ENCODE measurements around the gene KRTAP10-3.

The KRTAP10-3 gene

DNA sequence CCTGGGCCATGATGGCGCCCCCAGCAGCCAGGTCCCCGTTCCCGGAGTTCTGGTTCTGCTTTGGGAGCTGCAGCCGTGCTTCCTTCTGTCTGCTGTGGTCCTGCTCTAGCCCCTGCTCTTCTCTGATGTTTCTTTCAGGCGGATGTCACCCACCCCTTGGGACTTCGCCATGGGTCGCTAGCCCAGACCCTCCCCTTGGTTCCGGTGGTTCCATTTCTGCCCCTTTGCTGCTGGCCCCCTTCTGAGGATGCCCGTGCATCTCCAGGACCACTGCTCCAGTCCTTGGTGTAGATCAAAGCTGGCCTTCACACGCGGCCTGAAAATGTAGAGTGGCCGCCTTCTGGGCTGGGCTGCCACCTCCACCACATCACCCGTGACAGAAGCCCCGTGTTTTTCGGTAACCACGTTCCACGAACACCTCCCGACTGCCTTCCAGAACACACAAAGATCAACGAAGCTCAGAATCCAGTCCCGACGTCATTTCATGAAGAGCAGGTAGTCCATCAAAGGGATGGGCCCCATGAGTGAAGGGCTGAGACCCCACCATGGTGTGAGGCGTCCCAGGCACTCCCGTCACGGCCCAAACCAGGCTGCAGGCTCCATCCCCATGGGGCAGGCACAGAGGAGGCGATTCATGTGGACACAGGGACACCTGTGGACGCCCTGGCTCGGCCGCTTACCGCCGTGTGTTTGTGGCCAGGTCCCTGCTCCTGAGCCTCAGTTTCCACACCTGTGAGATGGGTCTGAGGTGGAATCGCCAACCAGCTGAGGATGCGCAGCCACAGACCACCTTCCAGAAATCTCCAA is 43.0 kb downstream of the KRTAP10-3 start:
- ATAC-seq: no peak

DNA sequence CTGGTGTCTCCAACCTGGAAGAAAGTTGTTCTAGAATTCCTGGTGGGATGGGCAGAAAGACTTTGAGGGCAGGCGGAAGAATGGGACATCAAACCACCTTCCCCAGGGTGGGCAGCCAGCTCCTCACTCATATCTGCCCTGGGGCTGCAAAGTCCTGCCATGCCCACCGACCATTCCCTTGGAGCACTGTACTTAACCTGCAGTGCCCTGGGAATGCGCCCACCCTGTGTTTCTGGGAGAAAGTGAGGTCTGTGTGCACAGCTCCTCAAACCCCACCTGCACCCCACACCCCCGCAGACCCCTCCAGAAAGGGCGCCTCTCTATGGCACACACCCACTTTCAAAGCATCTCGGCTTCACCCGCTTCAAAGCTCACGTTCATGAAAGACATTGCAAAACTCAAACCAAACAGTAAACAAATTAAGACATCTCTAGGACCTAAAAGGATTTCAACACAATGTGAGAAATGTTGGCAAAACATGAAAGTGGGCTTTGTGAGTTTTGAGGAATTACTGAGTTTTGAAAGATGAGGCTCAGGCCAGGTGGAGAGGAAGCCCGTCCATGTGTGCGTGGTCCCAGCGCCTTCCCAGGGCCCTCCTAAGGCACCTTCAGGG is 43.7 kb downstream of the KRTAP10-3 start:
- ATAC-seq: no peak

DNA sequence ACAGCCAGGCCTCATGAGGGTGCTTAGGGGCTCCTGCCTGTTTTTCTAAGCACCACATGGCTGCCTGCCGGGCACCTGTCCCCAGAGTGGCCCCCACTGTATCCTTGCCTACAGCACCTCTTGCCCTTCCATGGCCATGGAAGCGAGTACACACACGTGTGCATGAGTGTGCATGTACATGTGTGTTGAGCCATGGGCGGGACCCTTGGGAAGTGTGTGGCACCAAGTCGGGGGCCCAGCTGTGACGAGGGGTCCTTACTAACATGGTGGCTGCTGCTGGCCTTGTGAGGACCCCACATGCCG is 44.4 kb downstream of the KRTAP10-3 start:
- ATAC-seq: no peak

DNA sequence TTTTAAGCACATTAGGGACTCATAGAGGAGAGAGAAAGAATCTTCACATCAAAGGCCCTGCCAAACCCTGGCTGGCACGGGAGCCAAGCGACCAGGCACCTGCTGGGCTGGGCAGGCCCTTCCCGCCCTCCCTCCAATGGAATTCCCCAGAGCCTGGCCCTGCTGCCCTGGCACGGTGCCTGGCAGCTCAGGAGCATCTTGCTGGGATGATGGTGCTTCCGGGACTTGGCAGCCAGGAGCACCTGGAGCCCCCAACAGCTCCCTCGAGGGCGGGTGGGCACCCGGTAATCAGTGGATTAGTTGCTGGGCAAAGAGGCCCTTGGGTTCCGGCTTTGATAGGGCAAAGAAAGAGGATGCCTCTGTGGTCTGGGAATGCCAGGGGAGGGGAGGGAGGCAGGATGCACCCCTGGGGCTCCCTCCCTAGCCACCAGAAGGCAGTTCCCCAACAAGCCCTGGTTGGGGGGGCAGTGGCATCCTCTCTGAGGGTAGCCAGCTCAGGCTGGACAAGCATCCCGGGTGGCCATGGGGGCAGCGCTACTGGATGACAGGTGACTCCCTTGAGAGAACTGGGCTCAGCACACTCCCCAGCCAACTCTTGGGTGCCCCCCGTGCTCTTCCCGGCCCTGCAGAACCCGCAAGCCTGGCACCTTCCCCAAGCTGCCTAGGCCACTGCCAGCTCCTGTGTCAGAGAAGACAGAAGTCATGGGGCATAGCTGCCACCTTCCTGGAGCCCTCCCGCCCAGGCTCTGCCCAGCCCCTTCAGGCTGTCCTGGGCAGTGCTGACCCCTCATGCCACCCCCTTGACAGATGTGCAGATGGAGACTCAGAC is 45.0 kb downstream of the KRTAP10-3 start:
- ATAC-seq: no peak

DNA sequence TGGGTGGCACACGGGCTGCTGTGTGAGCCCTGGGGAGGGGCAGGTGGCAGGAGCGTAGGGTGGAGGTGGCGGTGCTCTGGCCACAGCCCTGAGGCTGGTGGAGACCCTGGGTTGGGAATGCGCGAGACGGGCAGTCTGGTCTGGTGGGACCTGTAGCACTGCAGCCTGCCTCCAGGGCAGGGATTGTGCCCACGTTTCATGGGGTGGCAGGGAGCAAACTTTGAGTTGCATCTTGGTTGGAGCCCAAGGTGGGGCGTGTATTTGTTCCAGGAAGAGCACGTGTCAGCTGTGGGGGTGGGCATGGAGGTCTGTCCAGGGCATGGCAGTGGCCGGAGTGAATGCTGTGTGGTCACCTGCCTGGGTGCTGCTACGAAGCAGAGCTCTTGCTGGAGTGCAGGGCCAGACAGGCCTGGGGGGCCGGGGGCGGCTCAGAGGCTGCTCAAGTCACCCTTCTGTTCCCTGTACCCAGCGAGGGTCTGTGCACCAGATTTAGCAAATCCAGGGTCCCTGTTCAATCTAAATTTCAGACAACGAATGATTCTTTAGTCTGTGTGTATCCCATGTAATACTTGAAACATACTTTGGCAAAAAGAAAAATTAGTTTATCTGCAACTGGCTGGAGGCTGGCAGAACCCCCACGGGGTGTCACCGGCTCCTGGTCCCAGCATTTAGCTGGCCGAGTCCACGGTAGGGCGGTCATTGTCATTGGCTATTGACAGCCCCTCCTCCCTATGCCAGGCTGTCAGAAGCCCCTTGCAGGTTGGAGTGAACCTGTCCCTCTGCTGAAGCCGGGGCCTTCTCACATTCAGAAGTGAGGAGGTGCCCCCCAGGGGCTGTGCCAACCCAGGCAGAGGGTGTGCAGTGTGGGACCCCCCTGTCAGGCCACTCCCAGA is 45.9 kb downstream of the KRTAP10-3 start:
- no peak for ATAC-seq

DNA sequence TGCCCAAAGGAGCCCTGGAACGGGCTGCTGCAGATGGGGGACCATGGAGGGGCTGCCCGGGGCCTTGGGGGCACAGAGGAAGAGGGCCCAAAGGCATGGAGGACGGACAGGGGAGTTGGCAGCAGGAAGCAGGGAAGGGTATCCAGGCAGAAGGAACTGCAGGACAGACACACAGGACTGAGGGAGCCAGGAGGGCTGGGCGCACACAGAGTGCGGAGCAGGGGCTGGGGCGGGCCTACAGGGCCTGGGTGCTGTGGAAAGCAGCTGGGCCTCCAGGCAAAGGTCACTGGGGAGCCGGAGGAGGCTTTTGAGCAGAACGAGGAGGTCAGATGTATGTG is 46.7 kb downstream of the KRTAP10-3 start:
- ATAC-seq: no peak

DNA sequence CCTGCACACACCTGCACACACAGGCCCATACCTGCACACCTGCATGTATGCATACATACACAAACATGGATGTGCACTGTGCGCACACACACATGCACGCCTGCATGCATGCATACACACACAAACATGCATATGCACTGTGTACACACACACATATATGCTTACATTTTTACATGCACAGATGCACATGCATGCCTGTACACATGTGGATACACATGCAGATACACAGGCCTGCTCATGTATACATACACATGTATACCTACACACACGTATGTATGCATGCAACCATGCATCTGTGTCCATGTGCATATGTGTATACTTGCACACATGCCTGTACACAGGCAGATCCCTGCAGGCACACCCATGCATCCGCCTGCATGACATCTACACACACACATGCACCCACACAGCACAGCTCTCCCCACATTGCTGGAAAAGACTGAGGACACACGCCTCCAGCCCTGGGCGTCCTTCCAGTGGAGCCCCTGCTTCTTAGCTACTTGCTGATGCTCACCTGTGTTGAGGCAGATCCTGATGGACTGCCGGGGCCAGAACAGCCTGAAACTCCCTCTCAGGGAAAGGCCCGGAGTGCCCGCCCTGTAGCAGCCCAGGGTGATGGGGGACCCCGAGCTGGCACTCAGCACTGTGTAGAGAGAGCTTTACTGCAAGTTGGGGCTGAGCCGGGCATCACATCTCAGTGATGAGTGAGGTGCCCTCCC is 47.2 kb downstream of the KRTAP10-3 start:
- ATAC-seq: no peak

DNA sequence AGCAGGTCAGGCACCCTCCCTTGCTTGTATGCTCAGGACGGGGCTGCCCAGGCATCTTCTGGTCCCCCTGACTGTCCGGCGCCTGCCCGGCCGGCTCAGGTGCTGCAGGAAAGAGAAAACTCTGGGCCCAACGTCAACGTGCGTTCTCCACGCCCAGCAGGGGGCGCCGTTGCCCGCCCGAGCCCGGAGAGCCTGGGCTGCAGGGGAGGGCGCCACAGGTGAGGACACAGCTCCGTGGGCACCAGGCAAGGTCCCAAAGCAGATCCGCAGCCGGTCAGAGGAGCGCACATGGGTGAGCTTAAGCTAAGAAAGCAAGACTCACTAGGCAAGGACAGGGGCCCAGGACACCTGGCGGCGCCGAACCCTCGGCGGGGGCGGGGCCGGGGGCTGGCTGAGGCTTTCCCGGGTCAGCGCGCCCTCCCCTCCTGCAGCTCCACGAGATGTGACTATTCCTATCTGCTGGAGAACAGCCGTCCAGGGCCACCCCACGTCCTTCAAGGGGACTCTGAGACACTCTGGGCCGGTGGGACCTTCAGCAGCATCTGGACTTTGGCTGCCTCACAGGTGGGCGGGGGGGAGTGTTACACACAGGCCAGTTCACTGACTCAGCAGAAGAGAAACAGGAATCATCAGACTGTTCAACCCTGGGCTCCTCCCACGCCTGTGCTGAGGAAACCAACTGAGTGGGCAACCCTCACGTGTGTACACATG is 47.9 kb downstream of the KRTAP10-3 start:
- peak; percentile 83 to 84 for ATAC-seq

DNA sequence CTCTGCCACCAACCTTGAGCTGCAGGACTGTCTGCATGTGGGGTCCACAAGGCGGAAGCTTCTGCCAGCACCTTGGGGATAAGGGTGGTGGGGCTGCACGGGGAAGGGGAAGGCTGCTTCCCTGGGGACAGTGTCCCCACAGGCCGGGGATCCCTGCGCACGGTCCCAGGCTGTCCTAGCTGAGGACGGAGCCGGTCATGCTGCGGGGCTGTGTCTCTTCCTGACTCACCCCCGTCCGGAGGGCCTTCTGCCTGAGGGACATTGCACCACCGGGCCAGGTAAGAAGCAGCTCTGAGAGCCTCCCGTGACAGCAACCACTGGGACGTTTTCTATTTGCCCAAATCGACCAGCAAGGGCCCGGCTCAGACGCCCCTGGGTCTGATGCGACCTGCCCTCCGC is 48.5 kb downstream of the KRTAP10-3 start:
- ATAC-seq: no peak

DNA sequence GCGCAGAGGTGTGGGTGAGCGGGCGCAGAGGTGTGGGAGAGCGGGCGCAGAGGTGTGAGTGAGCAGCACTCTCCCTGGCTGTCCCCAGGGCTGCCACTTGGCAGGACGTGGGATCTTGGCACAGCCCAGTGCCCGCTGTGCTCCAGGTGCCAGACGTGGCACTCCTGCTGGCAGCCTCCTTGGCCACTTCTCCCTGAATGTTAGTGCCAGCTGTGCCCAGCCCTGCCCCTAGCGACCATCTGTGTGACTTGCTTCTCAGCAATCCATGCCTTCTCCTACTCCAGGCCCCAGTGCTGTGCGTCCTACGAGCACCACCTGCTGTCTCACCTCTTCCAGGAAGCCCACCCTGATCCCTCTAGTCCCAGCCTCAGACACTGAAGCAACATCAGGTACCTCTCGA is 49.1 kb downstream of the KRTAP10-3 start:
- ATAC-seq: no peak

DNA sequence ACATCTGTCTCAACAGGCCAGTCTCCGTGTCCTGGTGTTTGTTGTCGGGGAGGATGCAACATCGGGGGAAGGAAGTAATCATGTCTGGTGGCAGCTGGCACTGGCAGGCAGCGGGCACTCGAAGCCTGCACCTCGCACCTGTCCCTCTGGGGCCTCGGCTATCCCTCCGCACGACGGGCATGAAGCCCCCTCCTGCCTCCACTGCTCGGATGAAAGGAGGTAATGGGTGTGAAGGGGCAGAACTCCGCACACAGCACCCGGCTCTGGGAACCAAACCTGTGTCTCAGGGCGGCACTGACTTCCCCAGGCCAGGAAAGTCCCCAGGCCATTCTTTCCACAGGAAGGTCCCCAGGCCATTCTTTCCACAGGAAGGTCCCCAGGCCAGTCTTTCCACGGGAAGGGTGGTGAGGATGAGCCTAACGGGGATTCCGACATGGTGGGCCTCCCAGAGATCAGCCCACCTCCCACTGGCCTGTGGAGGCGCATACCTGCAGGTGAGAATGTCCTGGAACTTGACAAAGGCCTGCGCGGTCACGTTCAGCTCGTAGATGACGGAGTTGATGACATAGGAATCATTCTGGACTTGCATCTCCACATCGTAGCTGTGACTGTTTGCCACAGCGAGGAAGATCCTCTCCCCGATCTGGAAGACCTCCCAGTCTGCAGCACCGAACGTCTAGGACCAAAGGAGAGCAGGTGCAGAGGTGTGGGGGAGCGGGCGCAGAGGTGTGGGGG is 49.7 kb downstream of the KRTAP10-3 start:
- no peak for ATAC-seq

DNA sequence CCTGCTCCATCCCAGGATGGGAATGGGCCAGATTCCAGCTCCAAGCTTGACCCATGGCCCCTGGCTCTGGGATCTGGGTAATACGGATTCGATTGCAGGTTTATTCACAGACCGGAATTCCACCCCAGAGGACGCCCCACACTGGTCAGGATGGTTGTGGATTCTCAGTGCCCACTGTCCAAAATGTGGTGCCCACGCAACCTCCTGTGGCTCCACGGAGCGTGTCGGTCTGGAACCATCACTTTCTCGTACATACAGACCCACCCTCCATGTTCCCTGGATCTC is 50.2 kb downstream of the KRTAP10-3 start:
- ATAC-seq: no peak

Data from activated CD4-positive, CD25-positive, alpha-beta regulatory T cell treated with anti-CD3 and anti-CD28 coated beads, Interleukin-2, amount 50 U/mL, for 24 hours (primary cell).